ENCODE data around the gene SLC39A12. TPM values are rescaled to one million over a fixed set of nuclear protein-coding genes. Genes with fewer than 3 reads are reported as not detected.

The SLC39A12 gene
- total and polyA plus RNA-seq, 10 of the 15 experiments (the other 5 are each of a cell fraction or from before 2014, with no cell fraction given) = 0.47 to 1.5 (median 0.68) TPM; not detected in 1

DNA sequence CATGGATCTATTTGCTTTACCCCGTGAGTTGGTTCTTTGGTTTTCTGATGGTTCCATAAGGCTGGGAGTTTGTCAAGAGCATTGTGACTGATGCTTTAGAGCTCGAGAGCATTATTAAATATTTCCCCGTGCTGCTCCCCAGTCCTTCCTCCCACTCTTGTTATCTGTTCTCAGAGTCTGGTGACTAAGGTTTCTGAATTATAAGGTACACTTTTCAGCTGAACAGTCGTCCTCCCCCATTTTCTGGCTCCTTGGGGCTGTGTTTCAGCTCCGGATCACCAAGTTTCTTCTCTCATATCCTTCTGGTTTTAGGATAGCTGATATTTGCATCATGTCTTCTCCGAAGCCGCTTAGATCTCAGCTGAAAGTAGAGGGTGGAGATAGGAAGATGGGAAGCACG is 130.7 kb downstream of the SLC39A12 start:
- DNase-seq (ENCODE audit: low read depth, low spot score) (no peak), FAIRE-seq (no peak), ATAC-seq (no peak)
- ChIA-PET POLR2A (no interaction called here), SMC1A (ENCODE audit: uncharacterized antibody, unreplicated experiment) (no interaction called here), CTCF (no interaction called here), RAD21 (ENCODE audit: unreplicated experiment) (no interaction called here)
- Histone ChIP-seq H3K9me3 (replicated peaks; ENCODE audit: control insufficient read depth, insufficient read depth, low read length) (no peaks in the 10 kb centered on the region), H3K79me2 (ENCODE audit: control insufficient read depth, insufficient read depth, low read length) (no peaks in the 10 kb centered on the region), H3K27ac (ENCODE audit: control insufficient read depth, insufficient read depth) (no peak overlapping the region), H3K9ac (ENCODE audit: control insufficient read depth, insufficient read depth, low read length) (no peak overlapping the region), H3K27me3 (replicated peaks in 1 of 2; ENCODE audit: control insufficient read depth in 2 of 2, insufficient read depth in 2 of 2, low read length in 1 of 2) (no peaks in the 10 kb centered on the region), H2AFZ (ENCODE audit: control insufficient read depth, low read depth, low read length) (no peak overlapping the region), H3K4me2 (ENCODE audit: control insufficient read depth, insufficient read depth) (no peak overlapping the region), H3K4me1 (ENCODE audit: control insufficient read depth, insufficient read depth, low read length) (no peaks in the 10 kb centered on the region), H3K36me3 (ENCODE audit: control insufficient read depth in 2 of 2, insufficient read depth in 2 of 2, low read length in 1 of 2) (no peaks in the 10 kb centered on the region), H4K20me1 (ENCODE audit: control insufficient read depth, insufficient read depth) (no peaks in the 10 kb centered on the region), H3K4me3 (no peak overlapping the region)
- no peak for TF ChIP-seq SUPT20H (IDR thresholded peaks at IDR 0.05; ENCODE audit: borderline replicate concordance, control insufficient read depth, low read depth, low read length)
- TF ChIP-seq YBX1 (IDR thresholded peaks at IDR 0.05) = no peak
- WGBS (ENCODE audit: insufficient coverage, insufficient replicate concordance, low lambda C conversion rate, missing lambda C conversion rate) = 27% methylated on average over 8 of the region's 8 CpGs
- no TSS peak for BruUV-seq (replicated peaks)
- intact Hi-C loops (cut with micrococcal nuclease; ENCODE audit: unreplicated experiment) (no loop called here), in situ Hi-C loops (cut with MboI) (no loop called here)

DNA sequence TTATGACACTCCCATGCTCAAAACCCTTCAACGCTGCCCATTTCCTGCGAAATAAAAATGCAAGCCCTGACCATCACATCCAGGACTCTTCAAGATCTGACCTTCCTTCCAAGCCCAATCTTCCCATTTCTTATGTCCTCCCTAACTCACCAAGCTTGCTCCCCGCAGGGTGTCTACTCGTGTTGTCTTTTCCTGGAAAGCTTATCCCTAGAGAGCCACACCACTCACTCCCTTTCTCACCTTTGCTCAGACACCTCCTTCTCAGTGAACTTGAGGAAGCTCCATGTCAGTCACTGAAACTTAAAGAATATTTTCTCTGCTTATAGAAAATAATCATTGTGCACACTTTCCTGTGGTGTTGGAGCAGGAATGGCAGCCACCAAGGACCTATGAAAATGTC is 134.1 kb downstream of the SLC39A12 start:
- no peaks in the 10 kb centered on the region for H3K27me3 ChIP-seq (replicated peaks in 1 of 2; ENCODE audit: control insufficient read depth in 2 of 2, insufficient read depth in 2 of 2, low read length in 1 of 2)
- ATAC-seq (no peak), FAIRE-seq (no peak), DNase-seq (ENCODE audit: low read depth, low spot score) (no peak)
- no peak overlapping the region for H3K4me3 ChIP-seq
- POLR2A ChIA-PET = no interaction called here
- CTCF ChIA-PET = no interaction called here
- no peaks in the 10 kb centered on the region for H3K79me2 ChIP-seq (ENCODE audit: control insufficient read depth, insufficient read depth, low read length)
- in situ Hi-C loops (cut with MboI) (no loop called here), intact Hi-C loops (cut with micrococcal nuclease; ENCODE audit: unreplicated experiment) (no loop called here)
- SMC1A ChIA-PET (ENCODE audit: uncharacterized antibody, unreplicated experiment) = no interaction called here
- TF ChIP-seq PAX8 (IDR thresholded peaks at IDR 0.05) (no peak), YY1 (IDR thresholded peaks at IDR 0.05; ENCODE audit: low read depth, low read length) (no peak), SPI1 (IDR thresholded peaks at IDR 0.05; ENCODE audit: borderline replicate concordance, insufficient read depth, low read depth, low read length) (no peak), LARP7 (IDR thresholded peaks at IDR 0.05) (no peak), ZNF217 (IDR thresholded peaks at IDR 0.05) (no peak)
- TF ChIP-seq, protein P1, sequence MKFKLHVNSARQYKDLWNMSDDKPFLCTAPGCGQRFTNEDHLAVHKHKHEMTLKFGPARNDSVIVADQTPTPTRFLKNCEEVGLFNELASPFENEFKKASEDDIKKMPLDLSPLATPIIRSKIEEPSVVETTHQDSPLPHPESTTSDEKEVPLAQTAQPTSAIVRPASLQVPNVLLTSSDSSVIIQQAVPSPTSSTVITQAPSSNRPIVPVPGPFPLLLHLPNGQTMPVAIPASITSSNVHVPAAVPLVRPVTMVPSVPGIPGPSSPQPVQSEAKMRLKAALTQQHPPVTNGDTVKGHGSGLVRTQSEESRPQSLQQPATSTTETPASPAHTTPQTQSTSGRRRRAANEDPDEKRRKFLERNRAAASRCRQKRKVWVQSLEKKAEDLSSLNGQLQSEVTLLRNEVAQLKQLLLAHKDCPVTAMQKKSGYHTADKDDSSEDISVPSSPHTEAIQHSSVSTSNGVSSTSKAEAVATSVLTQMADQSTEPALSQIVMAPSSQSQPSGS (IDR thresholded peaks at IDR 0.05; ENCODE audit: low read length) = no peak
- TF ChIP-seq, protein P2, sequence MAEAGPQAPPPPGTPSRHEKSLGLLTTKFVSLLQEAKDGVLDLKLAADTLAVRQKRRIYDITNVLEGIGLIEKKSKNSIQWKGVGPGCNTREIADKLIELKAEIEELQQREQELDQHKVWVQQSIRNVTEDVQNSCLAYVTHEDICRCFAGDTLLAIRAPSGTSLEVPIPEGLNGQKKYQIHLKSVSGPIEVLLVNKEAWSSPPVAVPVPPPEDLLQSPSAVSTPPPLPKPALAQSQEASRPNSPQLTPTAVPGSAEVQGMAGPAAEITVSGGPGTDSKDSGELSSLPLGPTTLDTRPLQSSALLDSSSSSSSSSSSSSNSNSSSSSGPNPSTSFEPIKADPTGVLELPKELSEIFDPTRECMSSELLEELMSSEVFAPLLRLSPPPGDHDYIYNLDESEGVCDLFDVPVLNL (IDR thresholded peaks at IDR 0.05; ENCODE audit: low read depth, low read length) = no peak
- TF ChIP-seq, protein P3, sequence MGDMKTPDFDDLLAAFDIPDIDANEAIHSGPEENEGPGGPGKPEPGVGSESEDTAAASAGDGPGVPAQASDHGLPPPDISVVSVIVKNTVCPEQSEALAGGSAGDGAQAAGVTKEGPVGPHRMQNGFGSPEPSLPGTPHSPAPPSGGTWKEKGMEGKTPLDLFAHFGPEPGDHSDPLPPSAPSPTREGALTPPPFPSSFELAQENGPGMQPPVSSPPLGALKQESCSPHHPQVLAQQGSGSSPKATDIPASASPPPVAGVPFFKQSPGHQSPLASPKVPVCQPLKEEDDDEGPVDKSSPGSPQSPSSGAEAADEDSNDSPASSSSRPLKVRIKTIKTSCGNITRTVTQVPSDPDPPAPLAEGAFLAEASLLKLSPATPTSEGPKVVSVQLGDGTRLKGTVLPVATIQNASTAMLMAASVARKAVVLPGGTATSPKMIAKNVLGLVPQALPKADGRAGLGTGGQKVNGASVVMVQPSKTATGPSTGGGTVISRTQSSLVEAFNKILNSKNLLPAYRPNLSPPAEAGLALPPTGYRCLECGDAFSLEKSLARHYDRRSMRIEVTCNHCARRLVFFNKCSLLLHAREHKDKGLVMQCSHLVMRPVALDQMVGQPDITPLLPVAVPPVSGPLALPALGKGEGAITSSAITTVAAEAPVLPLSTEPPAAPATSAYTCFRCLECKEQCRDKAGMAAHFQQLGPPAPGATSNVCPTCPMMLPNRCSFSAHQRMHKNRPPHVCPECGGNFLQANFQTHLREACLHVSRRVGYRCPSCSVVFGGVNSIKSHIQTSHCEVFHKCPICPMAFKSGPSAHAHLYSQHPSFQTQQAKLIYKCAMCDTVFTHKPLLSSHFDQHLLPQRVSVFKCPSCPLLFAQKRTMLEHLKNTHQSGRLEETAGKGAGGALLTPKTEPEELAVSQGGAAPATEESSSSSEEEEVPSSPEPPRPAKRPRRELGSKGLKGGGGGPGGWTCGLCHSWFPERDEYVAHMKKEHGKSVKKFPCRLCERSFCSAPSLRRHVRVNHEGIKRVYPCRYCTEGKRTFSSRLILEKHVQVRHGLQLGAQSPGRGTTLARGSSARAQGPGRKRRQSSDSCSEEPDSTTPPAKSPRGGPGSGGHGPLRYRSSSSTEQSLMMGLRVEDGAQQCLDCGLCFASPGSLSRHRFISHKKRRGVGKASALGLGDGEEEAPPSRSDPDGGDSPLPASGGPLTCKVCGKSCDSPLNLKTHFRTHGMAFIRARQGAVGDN (IDR thresholded peaks at IDR 0.05) = no peak
- no peak overlapping the region for H3K27ac ChIP-seq (ENCODE audit: control insufficient read depth, insufficient read depth)
- no peak overlapping the region for H3K9ac ChIP-seq (ENCODE audit: control insufficient read depth, insufficient read depth, low read length)
- no peaks in the 10 kb centered on the region for H3K4me1 ChIP-seq (ENCODE audit: control insufficient read depth, insufficient read depth, low read length)
- H3K4me2 ChIP-seq (ENCODE audit: control insufficient read depth, insufficient read depth) = no peak overlapping the region
- no peaks in the 10 kb centered on the region for H4K20me1 ChIP-seq (ENCODE audit: control insufficient read depth, insufficient read depth)
- no TSS peak for BruUV-seq (replicated peaks)
- WGBS (ENCODE audit: insufficient coverage, insufficient replicate concordance, low lambda C conversion rate, missing lambda C conversion rate) = 21% methylated on average over 4 of the region's 4 CpGs
- no peaks in the 10 kb centered on the region for H3K9me3 ChIP-seq (replicated peaks; ENCODE audit: control insufficient read depth, insufficient read depth, low read length)
- H2AFZ ChIP-seq (ENCODE audit: control insufficient read depth, low read depth, low read length) = no peak overlapping the region
- RAD21 ChIA-PET (ENCODE audit: unreplicated experiment) = no interaction called here
- H3K36me3 ChIP-seq (ENCODE audit: control insufficient read depth in 2 of 2, insufficient read depth in 2 of 2, low read length in 1 of 2) = no peaks in the 10 kb centered on the region
